ENCODE results near the gene MAP7D1.
A peak's percentile ranks its signal among the peaks of the same experiment; 100 is the strongest.

Gene MAP7D1

GRCh38 chr1:36154765-36155407 is 1.1 kb upstream of the MAP7D1 start:
- H3K27ac ChIP-seq = peak overlapping the region; percentile 98
- TF ChIP-seq CTCF (conservative IDR thresholded peaks at IDR 0.05) = no peak

GRCh38 chr1:36156329-36157114 is 562 bp downstream of the MAP7D1 start:
- peak overlapping the region; percentile 98 for H3K27ac ChIP-seq
- TF ChIP-seq CTCF (conservative IDR thresholded peaks at IDR 0.05) = no peak

- no peak for TF ChIP-seq CTCF (conservative IDR thresholded peaks at IDR 0.05)
- H3K27ac ChIP-seq = peak overlapping the region; percentile 98
These were observed 1.3 kb downstream of the MAP7D1 start for GRCh38 chr1:36157115-36157903.

GRCh38 chr1:36157973-36158826 is 2.2 kb downstream of the MAP7D1 start:
- peak overlapping the region; percentile 98 for H3K27ac ChIP-seq

GRCh38 chr1:36158827-36159252 is 2.9 kb downstream of the MAP7D1 start:
- peak overlapping the region; percentile 98; the same call in 1 of the 2 replicates for H3K27ac ChIP-seq

More at GRCh38 chr1:36157973-36158826, 2.2 kb downstream of the MAP7D1 start:
- TF ChIP-seq CTCF (conservative IDR thresholded peaks at IDR 0.05) = no peak

- no peak for TF ChIP-seq CTCF (conservative IDR thresholded peaks at IDR 0.05)
- H3K27ac ChIP-seq = peak overlapping the region; percentile 98
These were observed 3.8 kb downstream of the MAP7D1 start for GRCh38 chr1:36159614-36160387.
